Measurements from ENCODE around the gene RSPO1.
"Not testable (repeated sequence)": the region's sequence is repeated elsewhere in the genome, so short reads cannot be mapped to it uniquely, and the experiment has no call there.

Gene RSPO1

GRCh38 chr1:37622131-37622530 lies 12.6 kb downstream of the RSPO1 start:
- in situ Hi-C loops (cut with MboI; ENCODE audit: low sequenced_read_pairs) = no loop called here

DNA sequence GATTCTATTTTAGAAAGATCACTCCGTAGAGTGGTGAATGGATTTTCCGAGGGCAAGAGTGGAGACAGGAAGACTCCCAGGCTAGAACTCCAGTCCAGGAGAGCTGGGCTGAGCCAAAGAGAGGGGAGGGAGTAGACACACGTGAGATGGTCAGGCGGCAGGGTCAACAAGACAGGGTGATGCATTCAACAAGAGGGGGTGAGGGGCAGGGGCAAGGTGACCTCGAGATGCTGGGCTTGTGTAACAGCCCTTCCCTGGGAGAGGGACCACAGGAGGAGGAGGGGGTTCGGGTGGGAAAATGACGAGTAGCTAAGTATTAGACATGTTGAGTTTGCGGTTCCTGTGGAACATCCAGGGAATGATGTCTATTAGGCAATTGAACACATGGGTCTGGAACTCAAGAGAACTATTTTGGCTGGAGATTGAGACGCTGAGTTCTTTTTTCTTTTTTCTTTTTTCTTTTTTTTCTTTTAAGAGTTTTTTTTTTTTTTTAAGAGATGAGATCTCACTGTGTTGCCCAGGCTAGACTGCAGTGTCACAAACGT lies 13.3 kb downstream of the RSPO1 start:
- in situ Hi-C loops (cut with MboI; ENCODE audit: low sequenced_read_pairs) = no loop called here

- in situ Hi-C loops (cut with MboI; ENCODE audit: low sequenced_read_pairs) = no loop called here
Observed at GRCh38 chr1:37620707-37621106, 14.0 kb downstream of the RSPO1 start.

DNA sequence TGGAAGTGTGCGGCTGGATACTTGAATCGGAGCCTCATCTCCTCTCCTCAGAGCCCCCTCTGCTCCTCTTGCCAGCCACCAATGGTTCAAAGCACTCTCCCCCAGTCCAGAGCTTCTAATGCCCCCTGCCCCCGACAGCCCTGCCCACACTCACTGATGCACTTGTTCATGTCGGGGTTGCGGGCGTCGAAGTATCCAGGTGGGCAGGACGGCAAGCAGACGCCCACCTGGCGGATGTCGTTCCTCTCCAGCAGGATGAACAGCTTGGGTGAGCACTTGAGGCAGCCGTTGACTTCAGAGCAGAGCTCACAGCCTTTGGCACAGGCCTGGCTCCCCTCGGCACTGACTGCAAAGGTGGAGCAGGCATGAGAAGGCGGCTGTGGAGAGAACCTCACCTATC lies 18.4 kb downstream of the RSPO1 start:
- in situ Hi-C loops (cut with MboI; ENCODE audit: low sequenced_read_pairs) = no loop called here

GRCh38 chr1:37614105-37614504 lies 20.6 kb downstream of the RSPO1 start:
- in situ Hi-C loops (cut with MboI; ENCODE audit: low sequenced_read_pairs) = no loop called here

DNA sequence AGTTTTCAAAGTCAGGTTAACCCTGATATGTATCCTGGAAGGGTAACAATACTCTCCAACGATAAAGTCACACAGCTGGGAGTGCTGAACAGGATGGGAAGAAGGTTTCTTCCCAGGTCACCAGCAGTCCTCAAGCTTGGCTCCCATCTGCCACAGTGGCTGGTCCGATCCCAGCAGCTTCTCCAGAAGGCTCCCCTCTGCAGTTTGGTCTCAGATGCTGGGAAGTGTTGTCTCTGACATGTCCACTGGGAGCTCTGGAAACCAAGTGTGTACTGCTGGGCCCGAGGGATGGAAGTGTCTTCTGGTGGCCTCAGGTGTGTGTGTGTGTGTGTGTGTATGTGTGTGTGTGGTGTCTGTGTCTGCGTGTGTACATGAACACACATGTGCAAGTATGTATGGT lies 22.5 kb downstream of the RSPO1 start:
- in situ Hi-C loops (cut with MboI; ENCODE audit: low sequenced_read_pairs) = no loop called here

DNA sequence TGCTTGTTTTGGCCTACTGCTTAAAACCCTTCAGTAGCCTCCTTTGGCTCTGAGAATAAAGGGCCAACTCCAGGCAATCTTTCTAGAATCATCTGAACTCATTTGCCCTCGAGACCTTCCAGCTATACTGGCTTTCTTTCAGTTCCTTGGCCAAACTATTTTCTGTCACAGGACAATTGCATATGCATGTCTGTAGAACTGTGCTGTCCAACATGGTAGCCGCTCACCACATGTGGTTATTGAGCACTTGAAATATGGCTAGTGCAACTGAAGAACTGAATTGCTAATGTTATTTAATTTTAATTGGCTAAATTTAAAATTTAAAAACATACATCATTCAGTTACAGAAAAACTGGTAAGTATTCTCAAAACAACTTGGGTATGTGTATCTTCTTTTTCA lies 24.7 kb downstream of the RSPO1 start:
- in situ Hi-C loops (cut with MboI; ENCODE audit: low sequenced_read_pairs) = no loop called here

DNA sequence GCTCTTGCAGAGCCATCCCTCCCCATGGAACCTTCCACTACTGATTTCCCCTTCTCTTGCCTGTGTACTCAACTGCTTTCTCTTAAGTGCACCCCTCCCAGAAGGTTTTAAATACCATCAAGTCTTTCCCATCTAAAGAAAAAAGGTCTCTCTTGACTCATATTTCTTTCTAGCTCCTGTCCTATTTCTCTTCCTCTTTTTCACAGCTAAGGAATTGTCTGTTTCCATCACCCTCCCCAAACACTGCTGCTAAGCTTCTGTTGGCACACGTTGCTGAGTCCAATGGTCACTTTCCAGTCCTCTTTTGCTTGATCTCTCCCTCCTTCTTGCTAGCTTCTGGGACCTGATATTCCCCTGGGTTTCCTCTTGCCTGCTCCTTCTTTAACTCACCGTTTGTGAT lies 25.7 kb downstream of the RSPO1 start:
- in situ Hi-C loops (cut with MboI; ENCODE audit: low sequenced_read_pairs) = no loop called here

DNA sequence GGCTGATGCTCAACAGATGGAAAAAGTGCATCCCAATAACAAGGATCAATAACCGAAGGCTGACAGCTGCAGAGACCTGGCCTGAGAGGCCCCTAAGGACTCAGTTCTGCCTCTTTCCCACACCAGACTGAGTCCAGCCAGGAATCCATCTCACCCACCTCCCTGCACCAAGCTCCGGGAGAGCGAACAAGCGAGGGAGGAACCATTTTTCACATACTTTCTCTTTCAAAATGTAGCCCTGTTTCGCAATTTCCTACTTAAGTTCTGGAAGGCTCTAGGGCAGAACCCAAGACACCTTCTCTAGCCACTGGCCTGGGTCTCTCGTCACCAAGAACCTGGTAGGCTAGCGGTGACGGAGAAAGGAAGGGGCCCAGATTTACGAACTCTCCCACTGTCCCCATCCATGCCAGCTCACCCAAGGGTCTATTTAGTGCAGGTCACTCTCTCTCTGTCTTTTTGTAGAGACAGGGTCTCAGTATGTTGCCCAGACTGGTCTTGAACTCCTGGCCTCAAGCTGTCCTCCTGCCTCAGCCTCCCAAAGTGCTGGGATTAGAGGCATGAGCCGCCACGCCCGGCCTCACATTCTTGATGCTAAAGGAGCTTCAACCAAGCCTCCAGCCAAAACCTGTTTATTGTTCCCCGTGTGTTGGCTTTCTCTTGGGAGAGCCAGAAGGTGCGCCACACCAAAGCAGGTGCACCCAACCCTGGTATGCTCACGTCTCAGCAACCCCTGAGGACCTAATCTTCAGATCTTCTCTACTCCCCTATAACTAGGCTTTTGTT lies 28.0 kb downstream of the RSPO1 start:
- in situ Hi-C loops (cut with MboI; ENCODE audit: low sequenced_read_pairs) = no loop called here

DNA sequence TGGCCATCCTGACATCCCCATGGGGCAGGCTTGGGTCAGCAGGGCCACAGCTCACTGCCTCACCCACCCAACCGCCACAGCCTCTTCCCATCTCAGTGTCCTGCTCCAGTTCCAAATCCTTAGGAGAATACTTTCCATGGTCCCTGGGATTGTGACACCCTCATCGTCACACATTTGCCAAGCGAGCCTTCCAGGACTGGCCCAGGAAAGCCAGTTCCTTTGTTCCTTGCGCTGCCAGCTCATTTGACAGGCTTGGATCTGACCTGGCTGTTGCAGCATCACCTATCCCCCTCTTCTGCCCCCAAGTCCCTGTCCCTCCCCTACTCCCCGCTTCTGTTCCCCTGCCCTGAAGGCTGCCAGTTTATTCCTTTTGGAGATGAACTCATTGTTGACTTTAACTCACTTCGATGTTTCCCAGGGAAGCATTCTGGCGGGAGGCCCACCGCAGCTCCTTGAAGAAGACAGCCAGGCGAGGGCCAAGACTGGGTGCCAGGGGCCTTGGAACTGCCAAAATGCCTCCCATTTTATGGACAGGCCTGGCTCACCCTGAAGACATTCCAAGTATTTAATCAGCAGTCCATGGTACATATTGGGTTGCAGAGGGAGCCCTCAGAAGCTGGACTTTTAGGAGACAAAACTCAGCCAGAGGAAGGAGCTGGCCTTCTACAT lies 28.8 kb downstream of the RSPO1 start:
- in situ Hi-C loops (cut with MboI; ENCODE audit: low sequenced_read_pairs) = no loop called here

DNA sequence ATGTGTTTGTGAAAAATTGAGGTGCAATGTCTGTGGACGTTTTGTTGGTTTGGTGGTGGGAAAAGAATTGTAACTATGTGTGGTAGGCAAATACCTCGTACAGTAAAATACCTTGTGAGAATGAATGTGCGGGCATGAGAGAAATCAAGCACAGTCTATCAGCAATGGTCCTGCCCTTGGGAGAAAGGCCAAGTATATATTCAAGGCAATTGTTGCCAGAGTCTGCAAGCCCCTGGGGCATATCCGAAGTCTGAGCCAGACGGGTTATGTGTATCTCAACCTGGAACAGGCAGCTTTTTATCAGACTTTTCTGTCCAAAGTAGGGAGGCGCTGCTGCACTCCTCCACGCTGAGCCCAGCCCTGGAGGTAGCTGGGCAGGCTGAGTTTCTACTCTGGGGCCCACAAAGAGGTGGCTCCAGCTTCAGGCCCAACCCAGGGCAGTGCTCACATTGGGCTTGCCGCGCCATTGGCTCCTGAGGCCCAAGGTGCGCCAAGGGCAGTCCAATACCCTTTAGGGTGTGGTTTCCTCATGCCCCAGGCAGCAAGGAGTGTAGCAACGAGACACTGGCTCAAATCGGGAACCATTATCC lies 29.5 kb downstream of the RSPO1 start:
- in situ Hi-C loops (cut with MboI; ENCODE audit: low sequenced_read_pairs) = no loop called here

- in situ Hi-C loops (cut with MboI; ENCODE audit: low sequenced_read_pairs) = no loop called here
Observed at GRCh38 chr1:37602750-37603694, 31.7 kb downstream of the RSPO1 start.

DNA sequence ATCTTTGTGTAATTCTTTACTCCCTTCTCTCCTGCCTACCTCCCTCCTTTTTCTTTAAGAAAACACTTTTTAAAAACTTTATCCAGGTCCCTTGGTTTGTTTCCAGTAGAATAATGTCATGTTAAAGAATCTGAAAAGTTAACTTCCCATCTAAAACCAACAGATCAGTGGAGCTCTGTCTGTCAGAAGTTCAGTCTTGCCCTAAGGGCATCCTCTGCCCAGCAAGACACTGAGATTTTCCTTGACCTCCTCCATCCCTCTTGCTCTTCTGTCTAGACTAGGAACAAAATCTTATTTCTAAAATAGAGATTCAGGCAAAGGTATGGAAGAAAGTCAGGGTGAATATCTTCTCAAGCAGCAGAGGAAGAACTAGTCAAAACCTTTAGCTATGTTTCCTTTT lies 33.3 kb downstream of the RSPO1 start:
- in situ Hi-C loops (cut with MboI; ENCODE audit: low sequenced_read_pairs) = no loop called here

- in situ Hi-C loops (cut with MboI; ENCODE audit: low sequenced_read_pairs) = no loop called here
Observed at GRCh38 chr1:37599940-37600339, 34.8 kb downstream of the RSPO1 start.

GRCh38 chr1:37596182-37596667 lies 38.5 kb downstream of the RSPO1 start:
- in situ Hi-C loops (cut with MboI; ENCODE audit: low sequenced_read_pairs) = no loop called here

DNA sequence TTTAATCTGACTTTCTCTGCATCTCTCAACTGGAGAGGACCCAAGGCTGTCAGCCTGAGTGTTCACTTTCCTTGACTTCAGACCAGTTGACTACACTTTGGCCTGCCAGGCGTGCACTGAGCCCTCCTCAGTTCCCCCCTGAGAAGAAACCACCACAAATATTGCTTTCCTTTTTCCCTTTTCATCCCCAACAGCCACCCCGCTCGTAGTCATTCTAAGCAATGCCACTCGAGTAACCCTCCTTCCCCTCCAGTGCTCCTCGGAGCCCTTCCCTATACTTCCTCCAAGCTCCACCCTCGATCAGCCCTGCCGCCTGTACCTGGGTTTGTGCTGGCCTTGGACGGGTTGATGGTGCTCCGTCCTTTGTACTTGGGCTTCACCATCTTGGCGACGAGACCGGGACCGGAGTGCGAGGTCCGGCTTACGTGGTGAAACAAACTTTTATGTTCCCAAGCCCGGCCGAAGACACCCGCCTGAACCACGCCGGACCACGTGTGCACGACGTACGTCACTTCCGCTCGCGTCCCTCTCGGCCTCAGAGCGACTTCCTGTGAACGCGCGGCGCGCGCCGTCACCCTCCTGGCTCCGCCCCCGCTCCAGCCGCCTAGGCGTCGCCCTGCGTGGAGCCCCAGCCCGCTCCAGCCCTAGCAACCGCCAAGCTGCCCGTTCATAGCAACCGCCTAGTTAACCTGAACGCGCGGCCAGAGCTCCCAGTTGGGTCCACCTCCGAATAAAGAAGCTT lies 39.1 kb downstream of the RSPO1 start, which contains the start of gene GNL2:
GNL2 (minus strand) TSS at position 498 of the 742 bp plus-strand sequence; CDS start at position 383, 115 bp downstream.
- in situ Hi-C loops (cut with MboI; ENCODE audit: low sequenced_read_pairs) = no loop called here

DNA sequence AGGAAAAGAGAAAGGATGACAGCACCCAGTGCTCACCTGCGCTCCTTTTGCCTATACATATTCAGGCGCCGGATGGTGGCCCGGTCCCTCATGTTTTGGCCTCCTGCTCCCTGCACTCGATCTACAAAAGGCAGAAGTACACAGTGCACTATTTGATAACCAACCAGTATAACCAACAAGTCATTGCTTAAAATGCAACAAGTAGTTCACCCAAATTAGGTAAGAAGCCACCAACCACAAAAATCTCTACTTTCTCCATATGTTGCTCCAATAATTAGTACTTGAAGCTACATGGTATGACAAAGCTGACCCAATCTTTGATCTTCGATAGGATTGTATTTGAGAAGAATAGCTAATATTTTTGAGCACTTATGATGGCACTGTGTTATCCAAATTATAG lies 41.0 kb downstream of the RSPO1 start:
- in situ Hi-C loops (cut with MboI; ENCODE audit: low sequenced_read_pairs) = no loop called here

GRCh38 chr1:37588939-37589338 lies 45.8 kb downstream of the RSPO1 start:
- in situ Hi-C loops (cut with MboI; ENCODE audit: low sequenced_read_pairs) = no loop called here

DNA sequence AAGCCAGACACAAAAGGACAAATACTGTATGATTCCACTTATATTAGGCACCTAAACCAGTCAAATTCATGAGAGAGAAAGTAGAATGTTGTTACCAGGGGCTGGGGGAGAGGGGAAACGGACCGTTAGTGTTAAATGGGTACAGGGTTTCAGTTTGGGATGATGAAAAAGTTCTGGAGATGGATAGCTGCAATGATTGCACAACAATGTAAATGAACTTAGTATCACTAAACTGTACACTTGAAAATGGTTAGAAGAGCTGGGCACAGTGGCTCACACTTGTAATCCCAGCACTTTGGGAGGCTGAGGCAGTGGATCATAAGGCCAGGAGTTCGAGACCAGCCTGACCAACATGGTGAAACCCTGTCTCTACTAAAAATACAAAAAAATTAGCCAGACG lies 50.1 kb downstream of the RSPO1 start:
- in situ Hi-C loops (cut with MboI; ENCODE audit: low sequenced_read_pairs) = not testable (repeated sequence)

DNA sequence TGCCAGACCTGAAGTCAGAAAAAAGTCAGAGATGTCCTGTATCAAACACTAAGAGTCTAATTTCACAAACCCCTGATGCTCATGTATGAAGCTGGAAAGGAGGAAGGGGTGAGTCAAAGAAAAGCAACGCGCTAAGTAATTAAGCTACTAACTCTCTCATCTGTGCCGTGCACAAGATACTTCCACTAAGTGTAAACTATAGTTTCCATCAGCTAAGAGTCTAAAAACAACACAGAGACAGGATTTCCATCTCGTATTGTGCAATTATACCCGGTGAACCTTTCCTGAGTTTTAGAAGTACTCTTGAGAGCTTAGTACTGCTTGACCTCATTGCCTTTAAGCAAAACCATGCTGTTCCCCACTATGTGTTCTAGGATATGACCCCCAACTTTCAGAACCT lies 59.0 kb downstream of the RSPO1 start:
- in situ Hi-C loops (cut with MboI; ENCODE audit: low sequenced_read_pairs) = no loop called here
